Skeletal muscle tissue (tissue), 4 donors: ENCODE data around the gene WNT3. TPM values are rescaled to one million over a fixed set of nuclear protein-coding genes. Genes with fewer than 3 reads are reported as not detected.

Experiments used
- H3K27ac ChIP-seq: one replicate; pipeline ENCODE4 v1.7.0; 2013; ENCODE audit warnings: mild to moderate bottlenecking, low read depth, low read length, inconsistent platforms
- H3K27me3 ChIP-seq, 3 donors: one replicate each; pipeline ENCODE4 v1.7.0; 2013; ENCODE audit warnings: low read length in 3 of 3; ENCODE audit not compliant: control insufficient read depth in 3 of 3, insufficient read depth in 3 of 3
- H3K36me3 ChIP-seq, 3 donors: one replicate each; pipeline ENCODE4 v1.7.0; 2013; ENCODE audit warnings: low read length in 3 of 3; ENCODE audit not compliant: control insufficient read depth in 3 of 3, insufficient read depth in 3 of 3
- H3K4me1 ChIP-seq, 3 donors: one replicate each; pipeline ENCODE4 v1.7.0; 2013; ENCODE audit warnings: low read length in 3 of 3, mild to moderate bottlenecking in 3 of 3; ENCODE audit not compliant: control insufficient read depth in 3 of 3, insufficient read depth in 3 of 3
- H3K4me3 ChIP-seq, 3 donors: one replicate each; pipeline ENCODE4 v1.7.0; 2013; ENCODE audit warnings: low read length in 3 of 3
- H3K9ac ChIP-seq, 3 donors: one replicate each; pipeline ENCODE4 v1.7.0; 2013; ENCODE audit warnings: low read length in 3 of 3, mild to moderate bottlenecking in 3 of 3, moderate library complexity in 2 of 3, low read depth in 1 of 3
- H3K9me3 ChIP-seq, 3 donors: one replicate each; pipeline ENCODE4 v1.7.0; 2013; ENCODE audit warnings: low read length in 3 of 3; ENCODE audit not compliant: control insufficient read depth in 3 of 3
- total RNA-seq: library from RNA; depleted of rRNA; stranded (reverse); fragments of >200 nt; gene quantifications from one replicate; pipeline ENCODE4 v1.2.3, GENCODE V29; 2014
- donor health status: Osteomylitis.

WNT3 gene
- total RNA-seq, 1 donor from 2014 or later = 1.0 TPM

DNA sequence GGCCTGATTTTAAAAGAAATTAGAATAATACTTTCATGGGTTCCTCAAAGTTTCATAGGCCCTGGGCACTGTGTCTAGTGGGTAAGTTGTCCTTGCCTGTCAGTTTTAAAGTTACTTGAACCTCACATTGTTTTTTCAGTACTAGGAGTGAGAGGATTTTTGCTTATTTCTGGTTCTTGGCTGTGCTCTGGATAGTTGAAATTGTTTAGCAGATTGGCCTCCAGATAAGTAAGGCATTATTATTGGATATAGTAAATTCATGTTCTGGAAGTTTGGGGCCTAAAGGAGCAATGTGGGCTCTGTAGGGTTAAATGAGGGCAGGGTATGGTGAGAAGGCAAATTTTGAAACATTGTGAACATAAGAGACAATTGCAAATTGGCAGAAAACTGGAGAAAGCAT lies 78.5 kb downstream of the WNT3 start:
- no peak overlapping the region for H3K4me3 ChIP-seq
- H3K27me3 ChIP-seq = no peaks in the 10 kb centered on the region
- no peaks in the 10 kb centered on the region for H3K4me1 ChIP-seq
- H3K27ac ChIP-seq = no peak overlapping the region
- no peaks in the 10 kb centered on the region for H3K9me3 ChIP-seq
- no peak overlapping the region for H3K9ac ChIP-seq
- H3K36me3 ChIP-seq = peaks cover 0 to 8% (median 4%) of the 10 kb centered on the region in 3 donors

DNA sequence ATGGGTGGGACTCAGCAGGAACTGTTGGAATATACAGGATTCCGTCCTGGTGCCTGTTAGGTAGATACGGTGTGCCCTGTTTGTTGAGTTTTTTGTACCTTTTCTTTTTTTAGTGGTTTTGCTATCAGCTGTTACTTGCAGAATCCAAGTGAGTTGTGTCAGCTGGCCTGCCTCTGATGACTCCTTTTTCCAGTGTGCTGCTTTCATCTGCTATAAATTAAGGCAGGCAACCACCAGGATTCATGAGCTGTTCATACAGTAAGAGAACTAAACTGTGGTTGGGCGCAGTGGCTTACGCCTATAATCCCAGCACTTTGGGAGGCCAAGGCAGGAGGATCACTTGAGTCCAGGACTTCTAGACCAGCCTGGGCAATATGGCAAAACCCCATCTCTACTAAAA lies 79.9 kb downstream of the WNT3 start:
- Histone ChIP-seq H3K27ac (no peak overlapping the region), H3K27me3 (no peaks in the 10 kb centered on the region), H3K9ac (no peak overlapping the region), H3K9me3 (no peaks in the 10 kb centered on the region), H3K36me3 (peaks cover 0 to 5% (median 4%) of the 10 kb centered on the region in 3 donors), H3K4me1 (no peaks in the 10 kb centered on the region), H3K4me3 (no peak overlapping the region)

DNA sequence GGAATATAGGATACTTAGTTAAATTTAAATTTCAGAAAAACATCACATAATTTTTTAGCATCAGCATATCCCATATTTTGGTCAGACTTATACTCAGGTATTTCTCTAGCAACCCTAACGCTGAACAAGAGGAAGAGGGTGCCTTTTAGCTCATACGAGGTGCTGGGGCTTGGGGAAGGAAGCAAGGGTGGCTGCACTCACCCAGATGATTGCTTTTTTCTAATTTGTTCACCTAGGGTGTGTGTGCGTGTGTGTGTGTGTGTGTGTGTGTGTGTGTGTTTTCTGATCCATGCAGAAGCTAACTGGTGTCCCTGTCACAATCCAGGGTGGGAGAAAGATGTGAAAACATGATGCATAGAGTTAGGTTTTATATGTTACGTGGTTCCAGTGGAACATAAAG lies 81.2 kb downstream of the WNT3 start:
- no peak overlapping the region for H3K4me3 ChIP-seq
- no peaks in the 10 kb centered on the region for H3K4me1 ChIP-seq
- H3K27me3 ChIP-seq = no peaks in the 10 kb centered on the region
- H3K36me3 ChIP-seq = peaks cover 6 to 9% (median 8%) of the 10 kb centered on the region in 3 donors
- H3K27ac ChIP-seq = no peak overlapping the region
- no peaks in the 10 kb centered on the region for H3K9me3 ChIP-seq
- H3K9ac ChIP-seq = no peak overlapping the region

DNA sequence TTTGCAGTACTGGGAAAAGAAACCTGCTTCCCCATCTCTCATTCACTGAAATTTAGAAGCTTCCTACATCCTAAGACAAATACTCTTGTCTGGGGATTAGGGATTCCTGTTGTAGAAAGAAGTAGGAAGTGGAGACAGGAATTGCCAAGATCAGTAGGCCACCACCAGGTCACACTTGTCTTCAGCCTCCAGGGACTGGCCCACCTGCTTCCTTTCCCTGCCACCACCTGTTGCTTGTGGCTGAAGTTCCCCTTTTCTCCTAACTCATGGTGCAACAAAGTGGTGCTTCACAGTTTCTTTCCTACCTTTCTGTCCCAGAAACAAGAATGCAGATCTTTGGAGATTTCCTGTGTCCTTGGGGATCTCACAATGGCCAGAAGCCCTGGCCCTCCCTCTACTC lies 82.4 kb downstream of the WNT3 start:
- H3K27me3 ChIP-seq = no peaks in the 10 kb centered on the region
- no peak overlapping the region for H3K27ac ChIP-seq
- H3K4me1 ChIP-seq = no peaks in the 10 kb centered on the region
- H3K4me3 ChIP-seq = no peak overlapping the region
- H3K9ac ChIP-seq = no peak overlapping the region
- peaks cover 6 to 9% (median 8%) of the 10 kb centered on the region in 3 donors for H3K36me3 ChIP-seq
- no peaks in the 10 kb centered on the region for H3K9me3 ChIP-seq

DNA sequence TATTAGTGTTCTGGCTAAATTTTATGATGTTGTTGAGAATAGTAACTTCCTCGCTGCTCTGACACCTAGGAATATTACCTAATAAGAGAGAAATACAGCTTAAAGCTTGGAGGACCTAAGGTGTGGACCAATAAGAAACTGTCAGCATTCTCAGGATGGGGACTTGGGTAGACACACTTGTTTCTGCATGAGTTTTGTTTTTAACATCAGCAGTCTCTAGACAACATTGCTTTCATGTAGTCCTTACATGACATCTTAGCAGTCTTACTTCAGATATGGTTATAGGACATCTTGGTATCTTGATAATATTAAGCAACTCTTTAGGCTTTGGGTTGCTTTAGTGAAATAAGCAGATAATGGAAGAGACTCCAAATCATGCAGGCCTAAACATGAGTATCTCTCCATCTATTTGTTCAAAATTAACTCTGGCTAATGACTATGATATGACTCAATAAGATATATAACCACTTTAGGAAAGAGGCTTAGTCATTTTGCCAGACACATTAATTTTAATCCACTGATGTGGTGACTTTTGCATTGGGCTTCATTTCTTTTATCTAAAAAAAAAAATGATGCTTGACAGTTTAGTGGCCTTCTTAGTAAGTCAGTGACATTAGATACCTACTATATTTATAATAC lies 84.5 kb downstream of the WNT3 start:
- Histone ChIP-seq H3K4me3 (no peak overlapping the region), H3K9me3 (no peaks in the 10 kb centered on the region), H3K27ac (no peak overlapping the region), H3K27me3 (no peaks in the 10 kb centered on the region), H3K36me3 (peaks cover 6 to 11% (median 10%) of the 10 kb centered on the region in 3 donors), H3K9ac (no peak overlapping the region), H3K4me1 (no peaks in the 10 kb centered on the region)

DNA sequence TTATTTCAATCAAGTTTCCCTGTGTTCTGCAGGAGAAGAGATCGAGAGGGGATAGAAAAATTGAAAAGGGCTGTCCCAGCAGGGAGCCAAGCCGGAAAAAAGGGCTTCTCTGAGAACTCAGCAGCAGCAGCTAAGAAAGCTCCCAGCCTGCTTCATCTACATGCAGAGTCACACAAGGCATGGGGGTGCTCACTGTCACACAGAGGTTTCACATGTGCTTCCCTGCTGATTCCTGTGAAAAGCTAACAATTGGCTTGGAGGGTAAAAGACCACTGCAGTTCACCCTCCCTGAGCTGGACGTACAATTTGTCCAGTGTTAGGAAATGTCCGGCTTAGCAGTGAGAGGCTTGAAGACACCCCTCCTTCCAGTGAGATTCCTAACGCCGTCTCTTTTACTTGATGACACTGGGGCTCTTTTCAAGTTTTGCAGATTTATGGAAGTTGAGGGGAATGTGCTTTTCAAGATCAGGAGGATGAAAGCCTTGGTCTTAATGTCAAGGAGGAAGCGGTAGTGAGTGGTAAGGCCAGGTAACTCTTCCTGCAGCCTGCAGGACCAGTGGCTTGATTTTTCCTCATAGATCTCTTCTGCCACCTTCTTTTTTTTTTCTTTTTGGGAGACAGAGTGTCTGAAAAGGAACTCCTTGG lies 85.6 kb downstream of the WNT3 start:
- no peak overlapping the region for H3K4me3 ChIP-seq
- peaks cover 4 to 11% (median 9%) of the 10 kb centered on the region in 3 donors for H3K36me3 ChIP-seq
- no peaks in the 10 kb centered on the region for H3K4me1 ChIP-seq
- no peak overlapping the region for H3K27ac ChIP-seq
- H3K27me3 ChIP-seq = no peaks in the 10 kb centered on the region
- H3K9ac ChIP-seq = no peak overlapping the region
- H3K9me3 ChIP-seq = no peaks in the 10 kb centered on the region

DNA sequence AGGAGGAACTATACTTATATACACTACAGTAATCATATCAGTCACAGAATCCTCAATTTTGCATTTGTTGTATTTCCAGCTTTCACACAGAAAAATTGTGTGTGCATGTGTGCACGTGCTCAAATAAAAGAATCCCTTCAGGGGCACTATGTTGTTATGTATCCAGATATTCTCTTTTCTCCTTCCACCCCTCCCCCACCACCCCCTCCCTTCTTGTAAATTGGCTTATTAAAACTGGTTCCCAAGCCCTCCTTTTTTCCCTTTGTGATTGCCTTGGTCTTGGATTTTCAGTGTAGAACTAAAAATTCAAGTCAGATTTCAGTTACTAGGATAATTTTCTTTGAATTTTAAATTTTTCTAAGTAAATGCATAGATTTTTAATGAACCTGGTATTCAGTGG lies 86.3 kb downstream of the WNT3 start:
- H3K4me1 ChIP-seq = no peaks in the 10 kb centered on the region
- no peak overlapping the region for H3K9ac ChIP-seq
- no peak overlapping the region for H3K4me3 ChIP-seq
- H3K9me3 ChIP-seq = no peaks in the 10 kb centered on the region
- peaks cover 6 to 11% (median 9%) of the 10 kb centered on the region in 3 donors for H3K36me3 ChIP-seq
- no peak overlapping the region for H3K27ac ChIP-seq
- H3K27me3 ChIP-seq = no peaks in the 10 kb centered on the region

DNA sequence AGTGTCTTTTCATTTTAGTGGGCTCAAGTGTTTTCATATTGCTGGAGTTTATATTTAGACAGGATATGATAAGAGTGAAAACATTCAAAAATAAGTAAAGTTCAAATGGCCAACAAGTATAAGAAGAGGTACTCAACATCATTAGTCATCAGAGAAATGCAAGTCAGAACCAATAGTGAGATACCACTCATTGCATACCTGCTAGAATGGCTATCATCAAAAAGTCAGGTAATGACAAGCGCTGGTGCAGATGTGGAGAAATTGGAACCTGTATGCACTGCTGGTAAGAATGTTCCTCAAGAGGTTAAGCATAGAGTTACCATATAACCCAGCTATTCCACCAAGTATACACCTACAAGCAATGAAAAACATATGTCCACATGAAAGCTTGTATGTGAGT lies 87.8 kb downstream of the WNT3 start:
- H3K36me3 ChIP-seq = peaks cover 8 to 11% (median 11%) of the 10 kb centered on the region in 3 donors

DNA sequence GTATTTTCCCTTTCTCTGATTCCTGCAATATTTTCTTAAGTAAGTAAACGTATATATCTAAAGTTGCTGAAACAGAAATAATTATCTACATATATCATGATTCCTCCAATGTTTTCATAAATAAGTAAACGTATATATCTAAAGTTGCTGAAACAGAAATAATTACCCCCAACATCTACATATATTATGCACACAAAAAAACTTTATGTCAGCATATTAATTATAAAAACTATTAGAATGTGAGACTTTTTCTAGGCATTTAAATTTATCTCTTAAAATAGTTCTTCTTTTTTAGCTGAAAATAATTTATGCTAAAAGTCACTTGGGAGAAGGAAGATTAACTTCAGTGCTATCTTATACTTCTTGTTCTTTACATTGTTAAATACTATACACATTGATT lies 88.5 kb downstream of the WNT3 start:
- no peaks in the 10 kb centered on the region for H3K27me3 ChIP-seq
- H3K9ac ChIP-seq = no peak overlapping the region
- no peak overlapping the region for H3K27ac ChIP-seq
- no peak overlapping the region for H3K4me3 ChIP-seq
- H3K9me3 ChIP-seq = no peaks in the 10 kb centered on the region
- H3K4me1 ChIP-seq = no peaks in the 10 kb centered on the region
- peaks cover 8 to 11% (median 11%) of the 10 kb centered on the region in 3 donors for H3K36me3 ChIP-seq

More for the DNA sequence above, 87.8 kb downstream of the WNT3 start:
- H3K9me3 ChIP-seq = no peaks in the 10 kb centered on the region
- H3K27ac ChIP-seq = no peak overlapping the region
- H3K9ac ChIP-seq = no peak overlapping the region
- H3K27me3 ChIP-seq = no peaks in the 10 kb centered on the region
- H3K4me3 ChIP-seq = no peak overlapping the region
- H3K4me1 ChIP-seq = no peaks in the 10 kb centered on the region

DNA sequence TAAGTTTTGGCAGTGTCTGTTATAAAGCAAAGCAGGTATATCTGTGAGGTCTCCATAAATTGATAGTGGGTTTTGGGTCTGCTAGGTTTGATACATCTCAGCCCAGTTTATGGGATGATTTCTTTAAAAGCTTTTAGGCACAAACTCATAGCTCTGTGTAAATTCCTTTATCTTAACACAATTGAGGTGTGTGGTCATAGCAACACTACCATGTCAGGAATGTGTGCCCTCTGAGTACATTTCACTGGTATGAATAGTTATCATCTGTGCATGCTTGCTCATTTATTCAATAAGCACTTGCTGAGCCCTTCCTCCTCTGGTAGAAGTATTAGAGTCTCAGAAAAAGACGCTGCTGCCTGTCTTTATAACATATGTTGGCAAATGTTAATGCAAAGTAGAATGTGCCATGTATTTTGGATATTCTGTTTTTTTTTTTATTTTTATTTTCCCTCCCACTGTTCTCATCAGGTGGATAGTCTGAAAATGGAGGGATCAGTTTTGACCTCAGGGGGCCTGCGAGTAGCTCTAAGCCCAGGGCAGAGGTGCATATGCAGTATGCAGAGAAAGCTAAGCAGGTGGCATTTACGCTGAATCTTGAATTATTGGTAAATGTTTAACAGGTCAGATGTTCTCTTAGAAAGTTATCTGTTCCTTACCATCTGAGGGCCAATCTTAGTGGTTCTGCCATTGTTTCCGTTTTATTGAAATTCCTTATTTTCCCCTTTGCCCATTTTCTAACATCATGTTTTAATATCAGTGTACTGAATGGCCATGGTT lies 90.7 kb downstream of the WNT3 start:
- Histone ChIP-seq H3K9me3 (no peaks in the 10 kb centered on the region), H3K27me3 (no peaks in the 10 kb centered on the region), H3K4me3 (no peak overlapping the region), H3K4me1 (no peaks in the 10 kb centered on the region), H3K27ac (no peak overlapping the region), H3K36me3 (peaks cover 4 to 9% (median 5%) of the 10 kb centered on the region in 3 donors), H3K9ac (no peak overlapping the region)
